ENCODE data around the gene AIFM1.
A peak's percentile ranks its signal among the peaks of the same experiment; 100 is the strongest.

AIFM1 gene

DNA sequence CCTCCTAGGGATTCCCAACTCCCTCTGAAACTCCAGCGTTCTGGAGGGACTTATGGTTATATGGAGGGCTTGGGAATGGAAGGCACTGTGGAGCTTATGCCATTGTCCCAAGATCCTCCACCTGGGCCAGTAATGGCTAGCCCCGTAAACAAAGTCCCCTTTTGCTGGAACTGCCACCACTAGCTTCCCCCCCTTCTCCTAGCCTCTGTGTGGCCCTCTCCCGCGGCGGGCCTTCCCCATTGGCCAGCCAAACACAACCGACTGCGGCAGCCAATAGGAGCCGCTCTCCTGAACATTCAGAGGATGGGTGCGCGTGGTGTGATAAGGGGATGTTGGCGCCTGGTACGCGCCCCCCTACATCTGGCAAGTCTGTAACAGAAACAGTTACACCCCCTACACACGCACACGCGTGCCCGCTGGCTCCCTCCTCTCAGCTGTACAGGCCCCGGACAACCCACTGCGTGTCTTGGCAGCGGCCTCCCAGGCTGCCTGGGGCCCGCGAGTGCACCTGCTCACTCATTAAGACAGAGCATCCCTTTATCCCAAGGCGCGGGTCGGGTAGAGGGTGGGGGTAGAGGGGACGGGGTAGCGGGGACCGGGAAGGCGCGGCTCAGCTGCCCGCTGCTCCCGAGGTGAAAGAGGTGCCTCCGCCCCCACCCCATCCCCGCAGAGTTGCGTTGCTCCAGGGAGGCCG, 5.3 kb upstream of the AIFM1 start:
- peak; percentile 78 for DNase-seq

GRCh38 chrX:130167040-130167439, 1.4 kb upstream of the AIFM1 start:
- DNase-seq, result peak; percentile 5

DNA sequence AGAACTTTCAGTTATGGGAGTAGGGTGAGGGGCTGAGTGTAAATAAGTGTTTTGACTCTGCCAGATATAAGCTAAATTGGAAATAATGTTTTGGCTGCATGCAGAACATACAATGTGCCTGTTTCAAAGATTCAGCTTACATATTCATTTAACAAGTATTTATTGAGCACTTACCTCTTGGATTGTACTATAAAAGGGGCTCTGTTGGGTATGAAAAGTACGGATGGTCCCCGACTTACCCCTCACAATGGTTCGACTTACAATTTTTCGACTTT, 799 bp upstream of the AIFM1 start:
- no peak for DNase-seq

GRCh38 chrX:130165181-130165702, 399 bp downstream of the AIFM1 start:
- no peak for DNase-seq

- no peak for DNase-seq
Measured at GRCh38 chrX:130163398-130163797, 2.2 kb downstream of the AIFM1 start.

GRCh38 chrX:130162094-130162735, 3.4 kb downstream of the AIFM1 start:
- no peak for DNase-seq

DNA sequence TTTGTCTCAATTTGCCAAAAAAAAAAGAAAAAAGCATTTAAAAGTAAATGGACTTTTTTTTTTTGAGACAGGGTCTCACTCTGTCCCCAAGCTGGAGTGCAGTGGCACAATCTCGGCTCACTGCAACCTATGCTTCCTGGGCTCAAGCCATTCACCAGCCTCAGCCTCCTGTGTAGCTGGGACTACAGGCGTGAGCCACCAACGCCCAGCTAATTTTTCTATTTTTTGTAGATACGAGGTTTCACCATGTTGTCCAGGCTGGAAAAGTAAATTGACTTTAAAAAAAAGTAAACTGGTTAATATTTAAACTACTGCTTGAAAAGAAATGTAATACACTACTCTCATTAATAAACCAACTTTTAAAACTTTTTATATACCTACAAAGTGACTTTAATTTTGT, 5.9 kb downstream of the AIFM1 start:
- no peak for DNase-seq

DNA sequence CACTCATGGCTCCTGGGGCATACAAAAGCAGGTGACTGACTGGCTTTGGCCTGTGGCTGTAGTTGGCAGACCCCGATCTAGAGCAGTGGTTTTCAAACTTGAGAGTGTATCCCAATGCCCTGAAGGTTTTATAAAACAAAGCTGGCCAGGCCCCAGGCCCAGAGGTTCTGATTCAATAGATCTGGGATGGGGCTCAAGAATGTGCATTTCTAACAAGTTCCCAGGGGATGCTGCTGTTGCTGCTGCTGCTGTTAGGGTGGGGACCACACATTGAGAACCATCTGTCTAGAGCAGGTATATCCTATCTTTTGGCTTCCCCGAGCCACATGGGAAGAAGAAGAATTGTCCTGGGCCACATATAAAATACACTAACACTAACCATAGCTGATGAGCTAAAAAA, 7.3 kb downstream of the AIFM1 start:
- no peak for DNase-seq

- DNase-seq, result no peak
Measured at GRCh38 chrX:130155564-130155963, 10.1 kb downstream of the AIFM1 start.

GRCh38 chrX:130147631-130148030, 18.0 kb downstream of the AIFM1 start:
- DNase-seq, result no peak

DNA sequence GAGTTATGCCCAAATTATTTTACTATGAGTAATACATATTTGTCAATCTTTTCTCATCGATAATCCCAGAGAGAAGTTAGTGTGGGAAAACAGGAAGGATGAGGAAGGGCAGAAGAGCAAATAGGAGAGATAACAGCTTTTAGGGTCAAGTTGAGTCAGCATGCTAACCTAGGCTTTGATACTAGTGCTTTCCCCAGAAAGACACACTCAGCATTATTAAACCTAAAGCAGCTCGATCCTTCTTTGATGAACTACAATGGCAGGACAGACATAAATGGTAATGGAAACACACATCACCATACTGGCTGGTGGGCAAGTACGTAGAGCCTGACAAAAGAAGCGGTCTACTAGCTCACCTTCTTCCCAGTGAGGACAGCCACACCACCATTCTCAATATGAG, 20.5 kb downstream of the AIFM1 start:
- no peak for DNase-seq

- no peak for DNase-seq
Measured at GRCh38 chrX:130144509-130144908, 21.1 kb downstream of the AIFM1 start.

GRCh38 chrX:130139474-130140201, 26.0 kb downstream of the AIFM1 start:
- DNase-seq, result no peak

DNA sequence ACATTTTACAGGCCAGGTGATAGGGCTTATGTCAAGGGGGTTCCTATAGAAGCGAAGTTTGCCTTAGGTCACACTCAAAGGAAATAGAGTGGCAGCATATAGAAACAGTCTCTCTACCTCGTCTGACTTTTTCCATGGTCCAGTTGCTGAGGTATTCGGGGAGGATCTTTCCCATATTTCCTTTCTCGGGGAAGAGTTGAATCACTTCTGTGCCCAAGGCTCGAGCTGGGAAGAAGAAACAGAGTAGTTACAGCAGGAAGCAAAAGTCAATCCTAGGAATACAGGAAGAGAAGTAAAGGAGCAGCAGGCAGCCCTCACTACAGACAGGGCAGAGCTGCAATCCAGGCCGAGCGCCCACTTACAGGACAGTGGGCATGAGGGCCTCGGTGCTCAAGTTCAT, 28.7 kb downstream of the AIFM1 start:
- no peak for DNase-seq

- no peak for DNase-seq
Measured at GRCh38 chrX:130136496-130136895, 29.1 kb downstream of the AIFM1 start.

GRCh38 chrX:130130990-130131389, 34.7 kb downstream of the AIFM1 start:
- DNase-seq, result no peak

GRCh38 chrX:130125091-130125874, 40.4 kb downstream of the AIFM1 start:
- no peak for DNase-seq

- DNase-seq, result no peak
Measured at GRCh38 chrX:130124577-130124976, 41.1 kb downstream of the AIFM1 start.

DNA sequence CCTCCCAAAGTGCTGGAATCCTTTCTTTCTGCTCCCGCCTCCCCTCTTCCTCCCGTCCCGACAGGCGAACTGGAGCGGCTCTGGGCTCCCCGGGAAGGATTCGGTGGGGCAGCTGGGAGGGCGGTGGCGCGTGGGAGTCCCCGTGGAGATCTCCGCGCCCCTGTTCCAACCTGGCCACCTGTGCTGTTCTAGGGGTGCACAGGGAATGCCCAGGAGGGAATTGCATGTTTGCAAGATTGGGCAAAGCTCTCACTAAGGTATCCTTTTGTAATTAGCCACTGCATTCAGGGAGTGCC, 44.2 kb downstream of the AIFM1 start:
- DNase-seq, result no peak

DNA sequence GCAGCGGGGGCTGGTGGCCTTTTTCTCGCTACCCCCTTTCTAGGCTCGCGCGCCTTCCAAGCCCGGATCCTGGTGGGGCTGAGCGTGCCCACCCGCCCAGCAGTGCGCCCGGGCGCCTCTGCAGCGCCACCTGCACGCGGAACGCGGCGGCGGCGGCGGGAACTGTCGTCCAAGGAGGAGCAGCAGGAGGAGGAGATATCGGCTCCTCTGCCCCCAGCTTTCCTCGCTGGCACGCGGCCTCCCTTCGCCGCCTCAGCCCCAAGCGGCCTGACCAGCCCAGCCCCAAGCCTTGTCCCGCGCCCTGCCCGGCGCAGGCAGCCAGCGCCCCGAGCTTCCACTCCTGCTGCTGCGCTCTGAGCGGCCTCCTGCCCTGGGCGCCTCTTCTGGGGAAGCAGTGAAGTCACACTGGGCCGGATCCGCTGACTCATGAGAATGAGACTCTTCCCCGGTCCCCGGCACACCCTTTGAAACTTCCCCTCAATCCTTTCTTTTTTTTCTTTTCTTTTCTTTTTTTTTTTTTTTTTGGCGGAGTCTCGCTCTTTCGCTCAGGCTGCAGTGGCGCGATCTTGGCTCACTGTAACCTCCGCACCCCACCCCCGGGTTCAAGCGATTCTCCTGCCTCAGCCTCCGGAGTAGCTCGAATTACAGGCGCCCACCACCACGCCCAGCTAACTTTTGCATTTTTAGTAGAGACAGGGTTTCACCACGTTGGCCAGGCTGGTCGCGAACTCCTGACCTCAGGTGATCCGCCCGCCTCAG, 44.7 kb downstream of the AIFM1 start:
- peak; percentile 86 for DNase-seq

DNA sequence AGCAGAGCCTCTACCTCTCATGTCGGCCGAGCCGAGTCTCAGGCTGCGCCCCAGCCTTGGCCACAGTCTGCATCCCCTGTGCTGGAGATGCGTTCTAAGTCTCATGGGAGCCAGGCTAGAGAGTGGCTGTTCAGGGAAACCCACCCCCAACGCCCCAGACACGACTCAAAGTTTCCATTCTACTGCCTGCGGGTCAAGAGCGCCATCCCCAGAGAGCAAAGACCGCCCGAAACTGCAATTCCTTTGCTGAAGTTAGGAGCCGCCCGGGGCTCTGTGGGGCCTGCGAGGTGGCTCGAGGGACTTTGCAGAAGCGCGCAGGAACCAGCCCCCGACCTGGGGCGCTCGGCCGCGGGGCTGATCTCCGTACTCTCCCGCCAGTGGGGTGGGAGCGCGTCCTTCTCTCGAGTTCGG, 45.3 kb downstream of the AIFM1 start:
- DNase-seq, result no peak

GRCh38 chrX:130119312-130119898, 46.2 kb downstream of the AIFM1 start:
- no peak for DNase-seq
